Gastroesophageal sphincter (tissue), 4 donors: ENCODE measurements around the gene CHST8. TPM values are rescaled to one million over a fixed set of nuclear protein-coding genes. Genes with fewer than 3 reads are reported as not detected.

Experiments
- ATAC-seq: fragments of 150-250 bp; one replicate; pipeline ENCODE4 v1.9.1; 2016; ENCODE audit warnings: mild to moderate bottlenecking, moderate library complexity
- H3K27ac ChIP-seq, 4 donors: fragments of 200-600 bp; sonication (generic) in 3 of 4; 1 replicate in 3 of 4; 2 replicates in 1 of 4; pipeline ENCODE4 v1.5.1; 2016 to 2019
- H3K27me3 ChIP-seq: fragments of 200-600 bp; sonication (generic); one replicate; pipeline ENCODE4 v1.5.1; 2019
- H3K36me3 ChIP-seq, 2 donors: fragments of 200-600 bp; sonication (generic); one replicate each; pipeline ENCODE4 v1.5.1; 2019; ENCODE audit warnings: control low read depth in 1 of 2
- H3K4me1 ChIP-seq, 3 donors: fragments of 200-600 bp; sonication (generic); 1 replicate in 2 of 3; 2 replicates in 1 of 3; pipeline ENCODE4 v1.5.1; 2016 to 2019; ENCODE audit warnings: control low read depth in 2 of 3
- H3K4me3 ChIP-seq, 2 donors: fragments of 200-600 bp; sonication (generic); one replicate each; pipeline ENCODE4 v1.5.1; 2019; ENCODE audit warnings: mild to moderate bottlenecking in 1 of 2, moderate library complexity in 1 of 2
- H3K9me3 ChIP-seq, 3 donors: fragments of 200-600 bp; sonication (generic); one replicate each; pipeline ENCODE4 v1.5.1; 2017 to 2019; ENCODE audit warnings: control low read depth in 2 of 3
- CTCF ChIP-seq, 4 experiments: fragments of 200-600 bp in 2 of 4; fragments of 450-650 bp in 2 of 4; sonication (generic) in 1 of 4; IDR thresholded peaks; one replicate each; pipeline ENCODE4 v1.5.1; 2017 to 2019; ENCODE audit warnings: antibody characterized with exemption in 4 of 4, mild to moderate bottlenecking in 2 of 4, moderate library complexity in 2 of 4
- EP300 ChIP-seq: sonication (generic); formaldehyde crosslinking; IDR thresholded peaks from one replicate; pipeline ENCODE4 v1.6.1; 2017; ENCODE audit warnings: antibody characterized with exemption, mild to moderate bottlenecking
- POLR2A ChIP-seq, 2 donors: fragments of 450-650 bp; IDR thresholded peaks; one replicate each; pipeline ENCODE4 v1.6.1; 2017; ENCODE audit warnings: antibody characterized with exemption in 2 of 2, mild to moderate bottlenecking in 2 of 2, moderate library complexity in 1 of 2
- POLR2AphosphoS5 ChIP-seq: sonication (generic); formaldehyde crosslinking; IDR thresholded peaks from one replicate; pipeline ENCODE4 v1.6.1; 2017; ENCODE audit warnings: antibody characterized with exemption
- WGBS, 2 donors: methylation state at CpG; one replicate each; pipeline ENCODE4 v1.1.5; 2018; ENCODE audit warnings: low coverage in 1 of 2; 5-methylcytosine and 5-hydroxymethylcytosine counted together
- total RNA-seq, 4 donors: library from RNA; depleted of rRNA; stranded (reverse); fragments of >200 nt; gene quantifications; one replicate each; pipeline ENCODE4 v1.1.0, GENCODE V29; 2016

Gene CHST8
- total RNA-seq, 4 donors from 2014 or later, result 0.16 to 0.66 (median 0.54) TPM; not detected in 1

- no peak overlapping the region for H3K27ac ChIP-seq
- no peak for ATAC-seq
- peaks cover 0 to 10% (median 0%) of the 10 kb centered on the region in 3 donors for H3K9me3 ChIP-seq
- no peaks in the 10 kb centered on the region for H3K36me3 ChIP-seq
- no peaks in the 10 kb centered on the region for H3K4me1 ChIP-seq
- 63 to 67% methylated on average over 1 to 6 of the region's 9 CpGs for WGBS, 2 donors
- peaks cover 53% of the 10 kb centered on the region for H3K27me3 ChIP-seq
- TF ChIP-seq EP300 (no peak), CTCF (IDR thresholded peaks at IDR 0.05) (no peak), POLR2AphosphoS5 (no peak), POLR2A (IDR thresholded peaks at IDR 0.05) (no peak)
- H3K4me3 ChIP-seq, result no peak overlapping the region
Measured at GRCh38 chr19:33725567-33725966, 103.8 kb downstream of the CHST8 start.

GRCh38 chr19:33726756-33727155 lies 105.0 kb downstream of the CHST8 start:
- Histone ChIP-seq H3K9me3 (peaks cover 0 to 10% (median 0%) of the 10 kb centered on the region in 3 donors), H3K36me3 (no peaks in the 10 kb centered on the region), H3K4me1 (no peaks in the 10 kb centered on the region), H3K4me3 (no peak overlapping the region), H3K27me3 (peaks cover 45% of the 10 kb centered on the region), H3K27ac (no peak overlapping the region)
- ATAC-seq, result no peak
- WGBS, 2 donors, result 44 to 74% methylated on average over 7 to 9 of the region's 12 CpGs
- no peak for TF ChIP-seq POLR2A (IDR thresholded peaks at IDR 0.05)
- no peak for TF ChIP-seq POLR2AphosphoS5

GRCh38 chr19:33727331-33727998 lies 105.7 kb downstream of the CHST8 start:
- no peak for TF ChIP-seq CTCF (IDR thresholded peaks at IDR 0.05)
- TF ChIP-seq POLR2A (IDR thresholded peaks at IDR 0.05), result no peak
- no peak for TF ChIP-seq EP300
- peaks cover 48% of the 10 kb centered on the region for H3K27me3 ChIP-seq
- H3K4me3 ChIP-seq, result no peak overlapping the region
- WGBS, 2 donors, result 72% methylated on average over 6 to 12 of the region's 24 CpGs
- no peaks in the 10 kb centered on the region for H3K4me1 ChIP-seq
- H3K27ac ChIP-seq, result no peak overlapping the region
- no peak for ATAC-seq
- no peaks in the 10 kb centered on the region for H3K36me3 ChIP-seq
- peaks cover 0 to 10% (median 0%) of the 10 kb centered on the region in 3 donors for H3K9me3 ChIP-seq

- Histone ChIP-seq H3K4me1 (no peaks in the 10 kb centered on the region), H3K9me3 (peaks cover 0 to 10% (median 0%) of the 10 kb centered on the region in 3 donors), H3K36me3 (no peaks in the 10 kb centered on the region), H3K4me3 (no peak overlapping the region), H3K27ac (no peak overlapping the region), H3K27me3 (peaks cover 48% of the 10 kb centered on the region)
- 83% methylated on average over 1 of the region's 3 CpGs; no CpG with 5 or more reads in 1 of the 2 donors for WGBS, 2 donors
- TF ChIP-seq POLR2AphosphoS5 (no peak), CTCF (IDR thresholded peaks at IDR 0.05) (no peak), POLR2A (IDR thresholded peaks at IDR 0.05) (no peak), EP300 (no peak)
- no peak for ATAC-seq
Measured at GRCh38 chr19:33728141-33728540, 106.4 kb downstream of the CHST8 start.

- no peak for TF ChIP-seq POLR2A (IDR thresholded peaks at IDR 0.05)
- no peak for ATAC-seq
- 75% methylated on average over 3 to 8 of the region's 8 CpGs for WGBS, 2 donors
Measured at GRCh38 chr19:33730858-33731607, 109.3 kb downstream of the CHST8 start.

More at GRCh38 chr19:33730858-33731607, 109.3 kb downstream of the CHST8 start:
- Histone ChIP-seq H3K4me3 (no peak overlapping the region), H3K27me3 (peaks cover 27% of the 10 kb centered on the region), H3K27ac (no peak overlapping the region), H3K9me3 (peaks cover 0 to 10% (median 0%) of the 10 kb centered on the region in 3 donors), H3K36me3 (no peaks in the 10 kb centered on the region), H3K4me1 (peaks cover 0 to 12% (median 0%) of the 10 kb centered on the region in 3 donors)
